ENCODE measurements around the gene AURKAIP1. TPM values are rescaled to one million over a fixed set of nuclear protein-coding genes. Genes with fewer than 3 reads are reported as not detected.
A peak's percentile ranks its signal among the peaks of the same experiment; 100 is the strongest.

Gene AURKAIP1
- total and polyA plus RNA-seq, 9 of the 15 experiments (the other 6 are each of a cell fraction or from before 2014, with no cell fraction given): 7.8 to 478 (median 92.0) TPM

GRCh38 chr1:1324524-1325287 lies 50.3 kb downstream of the AURKAIP1 start, which contains the start of the genes CPTP and INTS11 (continued):
- TF ChIP-seq, protein P1, sequence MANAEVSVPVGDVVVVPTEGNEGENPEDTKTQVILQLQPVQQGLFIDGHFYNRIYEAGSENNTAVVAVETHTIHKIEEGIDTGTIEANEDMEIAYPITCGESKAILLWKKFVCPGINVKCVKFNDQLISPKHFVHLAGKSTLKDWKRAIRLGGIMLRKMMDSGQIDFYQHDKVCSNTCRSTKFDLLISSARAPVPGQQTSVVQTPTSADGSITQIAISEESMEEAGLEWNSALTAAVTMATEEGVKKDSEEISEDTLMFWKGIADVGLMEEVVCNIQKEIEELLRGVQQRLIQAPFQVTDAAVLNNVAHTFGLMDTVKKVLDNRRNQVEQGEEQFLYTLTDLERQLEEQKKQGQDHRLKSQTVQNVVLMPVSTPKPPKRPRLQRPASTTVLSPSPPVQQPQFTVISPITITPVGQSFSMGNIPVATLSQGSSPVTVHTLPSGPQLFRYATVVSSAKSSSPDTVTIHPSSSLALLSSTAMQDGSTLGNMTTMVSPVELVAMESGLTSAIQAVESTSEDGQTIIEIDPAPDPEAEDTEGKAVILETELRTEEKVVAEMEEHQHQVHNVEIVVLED (CRISPR knock-in tag; IDR thresholded peaks at IDR 0.05): 0 out of 2 replicates have a peak, but pooled peaks have one; percentile 11
- TF ChIP-seq ZNF445 (CRISPR knock-in tag; IDR thresholded peaks at IDR 0.05; ENCODE audit: low read depth) (no peak), SMARCE1 (IDR thresholded peaks at IDR 0.05) (no peak), CREM (IDR thresholded peaks at IDR 0.05; ENCODE audit: low read depth) (peak; percentile 71), MAZ (CRISPR knock-in tag; conservative IDR thresholded peaks at IDR 0.05 in 1 of 2, IDR thresholded peaks at IDR 0.05 in 1 of 2) (peak; percentile 7 to 70; a peak in 2 of 4 replicates), HMGN3 (IDR thresholded peaks at IDR 0.05; ENCODE audit: borderline replicate concordance, extremely low read depth, insufficient read length, low read depth, low read length) (peak; percentile 52), AFF1 (IDR thresholded peaks at IDR 0.05; ENCODE audit: low read depth in 1 of 2, partially characterized antibody in 2 of 2) (no peak), ZNF696 (CRISPR knock-in tag; conservative IDR thresholded peaks at IDR 0.05) (no peak), E2F4 (CRISPR knock-in tag; IDR thresholded peaks at IDR 0.05; ENCODE audit: low read depth) (peak; percentile 9; the same call in 1 of the 2 replicates), NR2C2 (CRISPR knock-in tag; IDR thresholded peaks at IDR 0.05) (peak; percentile 59; the same call in 1 of the 2 replicates), NR2C2 (tag; IDR thresholded peaks at IDR 0.05) (peak; percentile 79), ATF1 (CRISPR knock-in tag; IDR thresholded peaks at IDR 0.05) (no peak), ATF1 (tag; IDR thresholded peaks at IDR 0.05) (0 out of 2 replicates have a peak, but pooled peaks have one; percentile 44), KDM2B (CRISPR knock-in tag; IDR thresholded peaks at IDR 0.05) (0 out of 2 replicates have a peak, but pooled peaks have one; percentile 35), POLR2A (conservative IDR thresholded peaks at IDR 0.05) (peak; percentile 89)
- TF ChIP-seq, protein P2, sequence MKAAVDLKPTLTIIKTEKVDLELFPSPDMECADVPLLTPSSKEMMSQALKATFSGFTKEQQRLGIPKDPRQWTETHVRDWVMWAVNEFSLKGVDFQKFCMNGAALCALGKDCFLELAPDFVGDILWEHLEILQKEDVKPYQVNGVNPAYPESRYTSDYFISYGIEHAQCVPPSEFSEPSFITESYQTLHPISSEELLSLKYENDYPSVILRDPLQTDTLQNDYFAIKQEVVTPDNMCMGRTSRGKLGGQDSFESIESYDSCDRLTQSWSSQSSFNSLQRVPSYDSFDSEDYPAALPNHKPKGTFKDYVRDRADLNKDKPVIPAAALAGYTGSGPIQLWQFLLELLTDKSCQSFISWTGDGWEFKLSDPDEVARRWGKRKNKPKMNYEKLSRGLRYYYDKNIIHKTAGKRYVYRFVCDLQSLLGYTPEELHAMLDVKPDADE (conservative IDR thresholded peaks at IDR 0.05; ENCODE audit: control insufficient read depth, low read depth, low read length): peak; percentile 43; the same call in 1 of the 2 replicates
- TF ChIP-seq, protein P3, sequence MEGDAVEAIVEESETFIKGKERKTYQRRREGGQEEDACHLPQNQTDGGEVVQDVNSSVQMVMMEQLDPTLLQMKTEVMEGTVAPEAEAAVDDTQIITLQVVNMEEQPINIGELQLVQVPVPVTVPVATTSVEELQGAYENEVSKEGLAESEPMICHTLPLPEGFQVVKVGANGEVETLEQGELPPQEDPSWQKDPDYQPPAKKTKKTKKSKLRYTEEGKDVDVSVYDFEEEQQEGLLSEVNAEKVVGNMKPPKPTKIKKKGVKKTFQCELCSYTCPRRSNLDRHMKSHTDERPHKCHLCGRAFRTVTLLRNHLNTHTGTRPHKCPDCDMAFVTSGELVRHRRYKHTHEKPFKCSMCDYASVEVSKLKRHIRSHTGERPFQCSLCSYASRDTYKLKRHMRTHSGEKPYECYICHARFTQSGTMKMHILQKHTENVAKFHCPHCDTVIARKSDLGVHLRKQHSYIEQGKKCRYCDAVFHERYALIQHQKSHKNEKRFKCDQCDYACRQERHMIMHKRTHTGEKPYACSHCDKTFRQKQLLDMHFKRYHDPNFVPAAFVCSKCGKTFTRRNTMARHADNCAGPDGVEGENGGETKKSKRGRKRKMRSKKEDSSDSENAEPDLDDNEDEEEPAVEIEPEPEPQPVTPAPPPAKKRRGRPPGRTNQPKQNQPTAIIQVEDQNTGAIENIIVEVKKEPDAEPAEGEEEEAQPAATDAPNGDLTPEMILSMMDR (IDR thresholded peaks at IDR 0.05 in 2 of 3, conservative IDR thresholded peaks at IDR 0.05 in 1 of 3; ENCODE audit: insufficient read depth in 2 of 3, low read depth in 1 of 3, low read length in 3 of 3): no peak

Measured in K562 (cell line).